Sigmoid colon (tissue), 7 donors: ENCODE data around the gene PRUNE2. TPM values are rescaled to one million over a fixed set of nuclear protein-coding genes. Genes with fewer than 3 reads are reported as not detected.
A peak's percentile ranks its signal among the peaks of the same experiment; 100 is the strongest.
"Not testable (repeated sequence)": the region's sequence is repeated elsewhere in the genome, so short reads cannot be mapped to it uniquely, and the experiment has no call there.

ENCODE experiments used
- DNase-seq: peaks from one replicate; pipeline ENCODE4 v3.0.0-alpha.2; 2019
- H3K27ac ChIP-seq, 4 donors: fragments of 200-600 bp; sonication (generic); one replicate each; pipeline ENCODE4 v1.5.1; 2016 to 2019; ENCODE audit warnings: mild to moderate bottlenecking in 1 of 4
- H3K27me3 ChIP-seq, 3 donors: fragments of 200-600 bp; sonication (generic); one replicate each; pipeline ENCODE4 v1.5.1; 2019; ENCODE audit warnings: mild to moderate bottlenecking in 1 of 3
- H3K36me3 ChIP-seq, 4 donors: fragments of 200-600 bp; sonication (generic); one replicate each; pipeline ENCODE4 v1.5.1; 2016 to 2019
- H3K4me1 ChIP-seq, 4 donors: fragments of 200-600 bp; sonication (generic); one replicate each; pipeline ENCODE4 v1.5.1; 2017 to 2019
- H3K4me3 ChIP-seq, 4 donors: fragments of 200-600 bp; sonication (generic); one replicate each; pipeline ENCODE4 v1.5.1; 2017 to 2019; ENCODE audit warnings: mild to moderate bottlenecking in 2 of 4, moderate library complexity in 1 of 4
- H3K9me3 ChIP-seq, 4 donors: fragments of 200-600 bp in 3 of 4; sonication (generic) in 3 of 4; one replicate each; pipeline versions ENCODE4 v1.5.1 to v1.6.1; 2013 to 2019
- CTCF ChIP-seq, 4 experiments: fragments of 450-650 bp in 3 of 4; fragments of 200-600 bp in 1 of 4; IDR thresholded peaks; one replicate each; pipeline ENCODE4 v1.5.1; 2016 to 2019; ENCODE audit warnings: antibody characterized with exemption in 4 of 4, mild to moderate bottlenecking in 3 of 4, moderate library complexity in 2 of 4
- EP300 ChIP-seq, 4 donors: sonication (generic); formaldehyde crosslinking; IDR thresholded peaks; one replicate each; pipeline ENCODE4 v1.6.1; 2017; ENCODE audit warnings: antibody characterized with exemption in 4 of 4
- POLR2A ChIP-seq, 2 donors: fragments of 450-650 bp; IDR thresholded peaks; one replicate each; pipeline ENCODE4 v1.6.1; 2016; ENCODE audit warnings: antibody characterized with exemption in 2 of 2, mild to moderate bottlenecking in 2 of 2, moderate library complexity in 2 of 2
- POLR2AphosphoS5 ChIP-seq, 4 donors: sonication (generic); formaldehyde crosslinking; IDR thresholded peaks; one replicate each; pipeline ENCODE4 v1.6.1; 2017; ENCODE audit warnings: antibody characterized with exemption in 4 of 4
- WGBS, 2 donors: extraction: QIAGEN DNeasy Blood & Tissue Kit; methylation state at CpG; one replicate each; pipeline ENCODE4 v1.1.7; 2013; 5-methylcytosine and 5-hydroxymethylcytosine counted together
- intact Hi-C: fragments of 100-400 bp; cut with DNase I; formaldehyde crosslinking; loops from one replicate; pipeline ENCODE4 v1.15.1; 2023
- polyA plus RNA-seq, 3 donors: library from polyadenylated mRNA; stranded (reverse); fragments of 200-250 nt; gene quantifications; one replicate each; pipeline ENCODE4 v1.2.3, GENCODE V29; 2013
- total RNA-seq, 4 donors: library from RNA; depleted of rRNA; stranded (reverse); fragments of >200 nt; gene quantifications; one replicate each; pipeline ENCODE4 v1.1.0, GENCODE V29; 2016
- donor health status: healthy with polysubstance abuse.
- donor health status: Bipolar disorder and iron deficiency.
- donor health status: healthy.

PRUNE2 gene
- total and polyA plus RNA-seq, 7 donors: 7.4 to 536 (median 440) TPM

DNA sequence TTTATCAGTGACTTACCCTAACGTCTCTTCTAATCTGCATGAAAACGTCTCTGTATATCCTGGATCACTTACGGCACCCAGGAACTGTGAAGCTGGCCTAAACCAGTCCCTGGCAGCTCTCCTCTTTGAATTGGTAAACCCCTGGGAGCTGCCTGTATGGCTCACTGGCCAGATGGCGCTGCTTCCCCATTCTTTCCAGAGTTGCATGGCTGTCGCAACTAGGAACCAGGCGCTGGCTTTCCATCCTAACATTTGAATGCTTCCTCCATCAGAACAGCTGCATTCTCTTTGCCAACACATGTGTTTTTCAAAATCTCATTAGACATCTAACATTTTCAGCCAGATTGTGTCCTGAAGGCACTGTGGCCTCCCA is 149.7 kb downstream of the PRUNE2 start:
- peak; percentile 63 for DNase-seq
- intact Hi-C loops: no loop called here

DNA sequence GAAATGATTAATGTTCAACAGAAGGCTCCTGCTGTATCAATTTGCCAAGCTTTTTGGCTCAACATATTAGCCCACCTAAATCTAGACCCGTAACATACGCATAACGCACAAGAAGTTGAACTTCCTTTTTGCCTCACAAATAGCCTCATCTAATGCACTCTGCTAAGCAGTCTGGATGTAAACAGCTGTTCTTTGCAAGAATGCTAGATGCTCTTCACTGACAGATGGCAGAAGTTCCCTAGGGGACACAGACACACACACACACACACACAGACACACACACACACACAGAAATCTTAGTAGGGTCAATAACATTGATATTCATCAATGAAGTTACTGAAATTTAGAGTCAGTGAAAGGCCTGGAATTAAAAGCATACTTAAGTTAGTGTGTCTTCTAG is 154.9 kb downstream of the PRUNE2 start:
- 73 to 91% methylated on average over 3 of the region's 3 CpGs for WGBS, 2 donors
- Histone ChIP-seq H3K27ac (no peak overlapping the region), H3K4me3 (no peak overlapping the region), H3K4me1 (peaks cover 0 to 21% (median under 1%) of the 10 kb centered on the region in 4 donors), H3K36me3 (peaks cover 0 to 14% (median 2%) of the 10 kb centered on the region in 4 donors), H3K9me3 (no peaks in the 10 kb centered on the region), H3K27me3 (no peaks in the 10 kb centered on the region)
- DNase-seq: no peak
- intact Hi-C loops: no loop called here
- no peak for TF ChIP-seq EP300 (IDR thresholded peaks at IDR 0.05)

More for the DNA sequence above, 149.7 kb downstream of the PRUNE2 start:
- peaks cover 0 to 30% (median 11%) of the 10 kb centered on the region in 4 donors for H3K4me1 ChIP-seq
- H3K9me3 ChIP-seq: no peaks in the 10 kb centered on the region
- H3K4me3 ChIP-seq: no peak overlapping the region
- H3K27me3 ChIP-seq: no peaks in the 10 kb centered on the region
- no peak overlapping the region for H3K27ac ChIP-seq
- peaks cover 0 to 38% (median 0%) of the 10 kb centered on the region in 4 donors for H3K36me3 ChIP-seq
- WGBS, 2 donors: 34 to 68% methylated on average over 6 of the region's 6 CpGs
- TF ChIP-seq POLR2AphosphoS5 (IDR thresholded peaks at IDR 0.05): no peak
- no peak for TF ChIP-seq POLR2A (IDR thresholded peaks at IDR 0.05)
- TF ChIP-seq CTCF (IDR thresholded peaks at IDR 0.05): no peak
- no peak for TF ChIP-seq EP300 (IDR thresholded peaks at IDR 0.05)

- Histone ChIP-seq H3K36me3 (peaks cover 0 to 4% (median 0%) of the 10 kb centered on the region in 4 donors), H3K4me3 (no peak overlapping the region), H3K4me1 (peaks cover 0 to 18% (median 13%) of the 10 kb centered on the region in 4 donors), H3K27ac (peak overlapping the region in 2 of 4 donors; percentile 3 to 14), H3K27me3 (no peaks in the 10 kb centered on the region), H3K9me3 (no peaks in the 10 kb centered on the region)
- no peak for DNase-seq
- intact Hi-C loops: no loop called here
- WGBS, 2 donors: 71 to 79% methylated on average over 3 of the region's 3 CpGs
- TF ChIP-seq POLR2A (IDR thresholded peaks at IDR 0.05) (no peak), POLR2AphosphoS5 (IDR thresholded peaks at IDR 0.05) (no peak), CTCF (IDR thresholded peaks at IDR 0.05) (no peak), EP300 (IDR thresholded peaks at IDR 0.05) (no peak)
Observed at GRCh38 chr9:76744336-76744735, 161.6 kb downstream of the PRUNE2 start.

- TF ChIP-seq POLR2A (IDR thresholded peaks at IDR 0.05) (no peak), CTCF (IDR thresholded peaks at IDR 0.05) (no peak), POLR2AphosphoS5 (IDR thresholded peaks at IDR 0.05) (no peak), EP300 (IDR thresholded peaks at IDR 0.05) (no peak)
- peaks cover 0 to 18% (median 11%) of the 10 kb centered on the region in 4 donors for H3K4me1 ChIP-seq
- no peaks in the 10 kb centered on the region for H3K27me3 ChIP-seq
- intact Hi-C loops: no loop called here
- H3K9me3 ChIP-seq: no peaks in the 10 kb centered on the region
- peaks cover 0 to 4% (median 0%) of the 10 kb centered on the region in 4 donors for H3K36me3 ChIP-seq
- 38 to 81% methylated on average over 3 of the region's 3 CpGs for WGBS, 2 donors
- peak overlapping the region in 1 of 4 donors; percentile 14 for H3K27ac ChIP-seq
- DNase-seq: no peak
- H3K4me3 ChIP-seq: no peak overlapping the region
Observed at GRCh38 chr9:76743931-76744330, 162.0 kb downstream of the PRUNE2 start.

- WGBS, 2 donors: 89 to 91% methylated on average over 4 of the region's 4 CpGs
Observed at GRCh38 chr9:76742890-76743289, 163.0 kb downstream of the PRUNE2 start.

GRCh38 chr9:76741524-76741923 is 164.4 kb downstream of the PRUNE2 start:
- intact Hi-C loops: no loop called here
- no peak for DNase-seq
- Histone ChIP-seq H3K9me3 (no peaks in the 10 kb centered on the region), H3K27ac (no peak overlapping the region), H3K4me1 (peaks cover 0 to 18% (median 11%) of the 10 kb centered on the region in 4 donors), H3K27me3 (no peaks in the 10 kb centered on the region), H3K4me3 (no peak overlapping the region), H3K36me3 (peaks cover 0 to 5% (median 0%) of the 10 kb centered on the region in 4 donors)
- 83 to 88% methylated on average over 5 of the region's 5 CpGs for WGBS, 2 donors
- TF ChIP-seq POLR2A (IDR thresholded peaks at IDR 0.05) (no peak), POLR2AphosphoS5 (IDR thresholded peaks at IDR 0.05) (no peak), CTCF (IDR thresholded peaks at IDR 0.05) (no peak), EP300 (IDR thresholded peaks at IDR 0.05) (no peak)

More at GRCh38 chr9:76742890-76743289, 163.0 kb downstream of the PRUNE2 start:
- DNase-seq, H3K36me3 ChIP-seq, H3K27me3 ChIP-seq, intact Hi-C loops, H3K27ac ChIP-seq, H3K4me3 ChIP-seq, H3K9me3 ChIP-seq: not testable (repeated sequence)
- peaks cover 0 to 18% (median 11%) of the 10 kb centered on the region in 4 donors for H3K4me1 ChIP-seq
